GM21528 (cell line): ENCODE results near the gene AKAP12.
A peak's percentile ranks its signal among the peaks of the same experiment; 100 is the strongest.
"Not testable (repeated sequence)": the region's sequence is repeated elsewhere in the genome, so short reads cannot be mapped to it uniquely, and the experiment has no call there.

Experiments
- ATAC-seq: cut with Tn5 transposase; IDR thresholded peaks from one replicate; pipeline ENCODE4 v1.9.1; 2021; ENCODE audit warnings: mild to moderate bottlenecking, moderate library complexity; ENCODE audit not compliant: unreplicated experiment, low FRiP score

The AKAP12 gene

DNA sequence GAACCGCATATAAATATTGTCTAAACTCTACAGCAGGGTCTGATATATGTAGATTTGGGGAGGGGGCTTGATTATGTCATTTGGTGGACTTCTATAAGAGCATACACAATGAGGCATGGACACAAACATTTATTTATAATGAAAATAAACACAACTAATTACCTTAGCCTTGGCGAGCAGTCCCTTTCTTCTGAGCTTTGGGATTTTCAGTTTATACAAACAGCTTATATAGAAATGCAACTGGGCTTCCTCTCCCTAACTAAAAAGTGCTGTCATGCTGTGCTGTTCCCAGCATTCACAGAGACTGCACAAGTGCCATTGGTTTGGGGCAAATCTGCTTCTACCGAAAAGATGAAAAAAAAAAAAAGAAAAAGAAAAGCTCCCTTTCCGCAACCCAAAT lies 69.9 kb downstream of the AKAP12 start:
- no peak for ATAC-seq

DNA sequence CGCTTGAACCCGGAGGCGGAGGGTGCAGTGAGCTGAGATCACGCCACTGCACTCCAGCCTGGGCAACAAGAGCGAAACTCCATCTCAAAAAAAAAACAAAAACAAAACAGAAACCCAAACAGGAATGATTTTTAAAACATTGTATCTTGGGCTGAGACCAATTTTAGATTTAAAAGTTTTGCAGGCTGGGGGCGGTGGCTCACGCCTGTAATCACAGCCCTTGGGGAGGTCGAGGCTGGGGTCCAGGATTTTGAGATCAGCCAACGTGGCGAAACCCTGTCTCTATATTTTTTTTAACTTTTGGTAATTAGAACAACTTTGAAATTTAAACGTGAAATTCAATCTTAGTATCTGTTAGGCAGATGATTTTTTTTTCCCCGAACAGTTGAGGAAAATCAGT lies 70.5 kb downstream of the AKAP12 start:
- ATAC-seq: no peak

DNA sequence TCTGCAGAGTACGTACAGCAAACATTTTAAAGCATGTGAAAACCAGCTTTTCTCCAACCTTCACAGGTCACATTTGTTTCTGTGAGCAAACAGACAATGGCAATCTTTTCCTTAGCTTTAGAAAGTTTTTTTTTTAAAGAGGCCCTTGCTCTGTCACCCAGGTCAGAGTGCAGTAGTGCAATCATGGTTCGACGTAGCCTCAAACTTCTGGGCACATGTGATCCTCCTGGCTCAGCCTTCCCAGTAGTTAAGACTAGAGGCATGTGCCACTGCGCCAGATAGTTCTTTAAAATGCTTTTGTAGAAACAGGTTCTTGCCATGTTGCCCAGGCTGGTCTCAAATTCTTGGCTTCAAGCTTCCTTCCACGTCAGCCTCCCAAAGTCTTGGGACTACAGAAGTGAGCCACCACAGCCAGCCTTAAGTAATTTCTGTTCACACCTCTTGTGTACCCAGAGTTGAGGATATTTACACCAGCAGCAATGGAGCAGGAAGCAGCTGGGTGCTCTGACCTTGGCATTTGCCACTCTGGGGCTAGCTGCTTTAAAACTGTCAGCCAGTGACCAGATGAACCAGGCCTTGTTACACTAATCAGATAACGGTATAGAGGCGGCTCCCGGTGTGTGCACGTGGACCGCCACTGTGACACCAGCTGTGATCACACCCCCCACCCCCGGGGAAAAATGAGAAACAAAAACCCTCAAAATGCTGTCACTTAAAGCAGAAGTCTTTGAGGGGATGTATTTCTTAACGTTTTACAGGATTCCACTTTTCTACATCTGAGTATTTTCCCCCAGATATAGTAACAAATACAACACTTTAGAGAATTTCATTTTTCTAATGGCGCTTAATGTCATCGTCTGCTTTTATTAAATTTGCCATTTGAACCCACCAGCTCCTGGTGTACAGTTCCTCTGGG lies 71.3 kb downstream of the AKAP12 start:
- no peak for ATAC-seq

DNA sequence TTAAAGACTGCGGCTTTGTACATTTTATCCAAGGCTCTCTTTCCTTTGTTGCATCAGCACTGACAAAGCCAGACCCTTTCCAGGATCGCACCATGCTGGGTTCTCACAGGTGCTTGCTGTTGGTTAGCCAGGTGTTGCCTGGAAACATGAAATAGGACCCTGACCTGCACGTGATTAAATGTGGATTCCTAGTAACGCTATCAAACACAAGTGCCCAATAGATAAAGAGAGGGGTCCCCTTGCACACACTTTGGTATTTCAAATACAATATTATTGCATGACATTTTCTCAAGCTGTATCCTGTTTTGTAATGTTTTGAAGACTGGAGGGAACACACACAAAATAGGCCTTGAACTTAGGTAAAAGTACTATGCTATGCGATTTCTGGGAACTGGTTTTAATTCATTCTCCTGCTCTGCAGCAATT lies 73.3 kb downstream of the AKAP12 start:
- ATAC-seq: no peak

DNA sequence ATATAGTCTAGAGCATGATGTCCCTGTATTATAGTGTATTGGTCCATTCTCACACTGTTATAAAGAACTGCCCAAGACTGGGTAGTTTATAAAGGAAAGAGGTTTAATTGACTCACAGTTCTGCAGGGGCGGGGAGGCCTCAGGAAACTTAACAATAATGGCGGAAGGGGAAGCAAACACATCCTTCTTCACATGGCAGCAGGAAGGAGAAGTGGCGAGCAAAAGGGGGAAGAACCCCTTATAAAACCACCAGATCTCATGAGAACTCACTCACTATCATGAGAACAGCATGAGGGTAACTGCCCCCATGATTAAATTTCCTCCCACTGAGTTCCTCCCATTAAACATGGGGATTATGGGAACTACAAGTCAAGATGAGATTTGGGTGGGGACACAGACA lies 75.9 kb downstream of the AKAP12 start:
- not testable (repeated sequence) for ATAC-seq

DNA sequence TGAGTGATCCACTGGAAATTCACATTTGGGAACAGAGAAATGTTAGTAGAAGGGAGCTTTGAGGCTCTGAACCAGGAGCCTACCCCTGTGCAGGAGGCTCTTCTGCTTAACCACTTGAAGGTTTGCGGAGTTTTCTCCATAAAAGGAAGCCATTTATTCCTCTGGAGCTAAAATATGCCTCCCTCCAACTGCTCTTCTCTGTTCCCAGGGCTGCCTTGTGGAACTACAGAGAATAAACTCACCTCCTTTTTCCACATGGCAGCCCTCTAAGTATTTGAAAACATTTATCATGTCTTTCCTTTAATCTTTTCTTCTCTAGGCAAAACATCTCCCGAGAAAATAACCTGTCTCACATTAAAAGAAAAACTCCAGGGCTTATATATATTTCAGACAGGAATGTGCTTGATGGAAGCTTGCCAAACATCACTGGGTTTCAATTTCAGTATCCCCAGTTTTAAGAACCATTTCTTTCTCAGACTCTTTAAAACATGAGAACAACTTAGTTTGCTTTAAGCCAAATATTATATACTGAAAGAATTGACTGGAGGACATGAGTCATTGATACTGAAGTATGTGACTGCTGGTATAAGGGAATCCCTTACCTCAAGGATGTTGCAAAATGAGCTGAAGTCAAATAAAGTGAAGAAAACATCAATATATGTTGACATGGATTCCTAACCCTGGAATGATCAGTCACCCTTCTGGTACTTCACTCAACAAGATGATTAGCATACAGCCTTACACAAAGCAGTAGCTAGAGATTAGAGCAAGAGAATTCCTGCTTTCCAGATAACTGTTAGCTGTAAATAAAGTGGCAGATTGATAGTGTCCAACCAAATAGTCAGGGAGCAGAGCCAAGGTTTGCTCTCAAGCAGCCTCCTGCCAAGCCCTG lies 77.6 kb downstream of the AKAP12 start:
- ATAC-seq: no peak

DNA sequence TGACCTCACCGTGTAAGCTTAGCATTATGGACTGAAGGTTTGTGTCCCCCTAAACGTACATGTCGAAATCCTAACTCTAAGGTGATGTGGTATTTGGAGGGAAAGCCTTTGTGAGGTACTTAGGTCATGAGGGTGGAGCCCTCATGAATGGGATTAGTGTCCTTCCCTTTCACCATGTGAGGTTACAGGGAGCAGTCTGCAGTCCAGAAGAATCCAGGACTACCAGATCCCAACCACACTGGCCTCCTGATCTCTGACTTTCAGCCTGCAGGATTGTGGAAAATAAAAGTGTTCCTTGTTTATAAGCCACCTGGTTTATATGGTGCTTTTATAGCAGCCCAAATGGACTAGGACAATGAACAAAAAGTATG lies 78.2 kb downstream of the AKAP12 start:
- ATAC-seq: no peak

DNA sequence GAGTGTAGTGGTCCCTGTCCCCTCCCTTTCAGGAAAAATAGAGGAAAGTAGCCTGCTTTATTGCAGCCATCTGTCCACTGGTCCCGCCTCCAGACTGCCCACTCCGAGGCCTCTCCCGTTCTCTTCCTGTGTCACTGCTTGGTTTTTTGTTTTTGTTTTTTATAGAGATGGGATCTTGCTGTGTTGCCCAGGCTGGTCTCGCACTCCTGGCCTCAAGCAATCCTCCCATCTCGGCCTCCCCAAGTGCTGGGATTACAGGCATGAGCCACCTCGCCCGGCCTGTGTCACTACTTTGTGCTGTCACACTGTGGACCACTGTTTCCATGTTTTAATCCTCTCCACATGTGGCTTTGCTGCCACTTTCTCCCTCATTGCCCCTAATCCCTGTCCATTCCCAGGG lies 80.4 kb downstream of the AKAP12 start:
- no peak for ATAC-seq

DNA sequence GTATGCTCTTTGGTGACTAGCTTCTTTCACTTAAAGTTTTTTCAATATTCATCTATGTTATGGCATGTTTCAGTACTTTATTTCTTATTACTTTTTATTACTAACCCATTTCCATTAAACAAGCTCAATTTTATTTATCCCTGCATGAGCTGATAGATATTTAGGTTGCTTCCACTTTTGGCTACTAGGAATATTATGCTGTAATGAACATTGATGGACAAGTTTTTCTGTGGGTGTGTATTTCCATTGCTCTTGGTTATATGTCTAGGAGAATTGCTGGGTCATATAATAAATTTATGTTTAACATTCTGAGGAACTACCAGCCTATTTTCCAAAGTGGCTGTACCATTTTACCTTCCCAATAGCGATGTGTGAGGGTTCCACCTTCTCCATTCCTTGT lies 81.7 kb downstream of the AKAP12 start:
- ATAC-seq: no peak

DNA sequence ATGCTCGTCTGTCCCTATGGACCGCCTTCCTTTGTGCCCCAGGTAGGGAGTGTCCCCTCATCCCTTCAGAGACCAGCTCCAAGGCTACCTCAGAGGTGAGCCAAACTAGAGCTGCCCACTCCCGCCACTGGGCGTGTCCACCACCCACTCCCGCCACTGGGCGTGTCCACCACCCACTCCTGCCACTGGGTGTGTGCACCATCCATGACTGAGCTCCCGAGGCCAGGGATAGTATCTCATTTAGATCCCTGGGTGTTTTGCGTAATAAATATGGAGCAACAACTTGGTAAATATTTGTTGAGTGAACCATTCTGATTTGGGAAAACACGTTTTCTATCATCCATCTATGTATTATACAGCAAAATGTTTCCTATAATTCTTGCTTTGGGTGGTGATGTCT lies 82.8 kb downstream of the AKAP12 start:
- no peak for ATAC-seq

DNA sequence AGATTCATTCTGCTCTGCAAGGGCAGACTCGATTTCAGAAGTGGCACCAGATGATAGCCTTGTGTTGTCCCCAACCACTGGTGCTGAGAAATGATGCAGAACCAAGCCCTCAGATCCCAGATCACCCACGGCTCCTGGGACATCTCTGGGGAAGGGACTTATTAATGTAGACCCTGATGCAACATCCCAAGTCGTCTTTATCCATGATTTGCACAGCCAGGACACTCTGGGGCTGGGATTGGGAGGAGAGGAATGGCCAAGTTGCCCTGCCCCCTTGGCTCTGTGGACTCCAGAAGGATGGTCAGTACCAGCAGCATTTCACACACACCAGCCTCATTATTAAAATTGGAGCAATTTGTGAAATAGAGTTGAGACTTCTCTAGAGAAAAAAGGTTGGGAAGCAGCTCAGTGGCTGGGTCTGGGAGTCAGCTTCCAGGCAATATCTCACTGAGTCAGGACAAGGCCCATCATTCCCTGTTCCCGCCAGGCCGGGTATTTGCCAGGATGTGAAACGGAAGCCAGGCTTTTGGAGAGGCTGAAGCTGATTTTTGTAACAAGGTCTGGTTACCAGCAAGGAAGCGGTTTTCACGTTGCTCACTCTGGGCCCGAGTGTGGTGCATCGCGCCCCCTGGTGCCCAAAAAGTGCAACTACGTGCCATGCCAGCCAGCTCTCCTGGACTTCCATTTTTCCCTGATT lies 84.2 kb downstream of the AKAP12 start:
- peak; percentile 79 for ATAC-seq

DNA sequence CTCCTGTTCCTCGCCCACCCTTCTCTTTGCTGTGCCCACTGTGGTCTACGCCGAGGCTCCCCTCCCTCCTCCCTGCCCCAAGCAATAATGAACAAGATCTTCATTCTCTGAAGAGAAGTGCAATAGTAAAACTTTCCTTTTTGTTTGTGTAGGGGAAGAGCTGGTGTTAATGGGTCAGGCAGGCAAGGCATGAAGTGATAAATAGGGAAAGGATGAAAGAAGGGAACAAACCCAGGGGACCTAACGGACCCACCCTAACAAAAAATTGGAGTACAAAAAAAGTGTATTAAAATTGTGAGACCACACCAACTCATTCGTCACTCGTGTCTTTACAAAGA lies 84.7 kb downstream of the AKAP12 start:
- ATAC-seq: no peak

DNA sequence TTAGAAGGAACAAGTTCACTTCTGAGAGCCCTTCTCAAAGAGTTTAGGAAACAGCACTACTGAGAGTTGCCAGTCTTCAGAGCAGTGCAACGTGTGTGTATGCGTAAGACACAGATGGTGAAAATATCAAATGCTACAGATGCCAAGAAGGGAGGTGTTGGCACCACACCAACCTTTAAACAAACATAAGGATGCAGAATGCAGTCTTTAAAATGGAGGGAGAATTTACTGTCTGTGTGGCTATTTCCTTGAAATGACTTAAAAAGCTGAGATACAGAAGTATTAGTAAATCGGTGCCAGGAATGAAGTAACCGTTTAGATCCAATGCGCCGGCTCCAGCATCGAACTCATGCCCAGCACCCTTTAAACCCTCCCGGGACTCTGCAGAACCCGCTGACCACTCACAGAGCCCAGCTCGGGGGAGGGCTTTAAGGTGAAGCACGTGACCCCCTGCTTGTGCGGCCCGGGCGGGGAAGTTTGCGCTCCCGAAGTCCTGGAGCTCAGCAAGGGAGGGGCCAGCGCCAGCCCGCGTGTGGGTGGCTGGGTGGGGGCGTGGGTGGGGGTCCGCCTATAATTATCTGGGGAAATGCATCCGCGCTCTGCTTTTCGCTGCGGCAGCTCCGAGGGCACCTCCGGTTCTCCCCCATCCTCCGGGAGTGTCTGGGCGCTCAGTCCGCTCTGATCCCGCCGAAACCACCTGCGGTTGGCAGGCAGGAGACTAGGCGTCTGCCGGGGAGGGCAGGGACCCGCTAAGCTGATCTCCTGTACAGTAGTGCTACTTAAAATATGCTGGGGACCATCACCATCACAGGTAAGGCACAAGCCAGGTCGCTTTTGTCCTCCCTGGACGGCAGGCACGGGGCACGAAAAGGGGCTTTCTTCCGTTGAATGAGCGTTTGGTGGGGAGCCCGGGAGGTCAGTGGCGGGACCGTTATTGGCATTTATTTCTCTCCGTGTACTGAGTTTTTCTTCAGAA lies 85.6 kb downstream of the AKAP12 start:
- no peak for ATAC-seq

DNA sequence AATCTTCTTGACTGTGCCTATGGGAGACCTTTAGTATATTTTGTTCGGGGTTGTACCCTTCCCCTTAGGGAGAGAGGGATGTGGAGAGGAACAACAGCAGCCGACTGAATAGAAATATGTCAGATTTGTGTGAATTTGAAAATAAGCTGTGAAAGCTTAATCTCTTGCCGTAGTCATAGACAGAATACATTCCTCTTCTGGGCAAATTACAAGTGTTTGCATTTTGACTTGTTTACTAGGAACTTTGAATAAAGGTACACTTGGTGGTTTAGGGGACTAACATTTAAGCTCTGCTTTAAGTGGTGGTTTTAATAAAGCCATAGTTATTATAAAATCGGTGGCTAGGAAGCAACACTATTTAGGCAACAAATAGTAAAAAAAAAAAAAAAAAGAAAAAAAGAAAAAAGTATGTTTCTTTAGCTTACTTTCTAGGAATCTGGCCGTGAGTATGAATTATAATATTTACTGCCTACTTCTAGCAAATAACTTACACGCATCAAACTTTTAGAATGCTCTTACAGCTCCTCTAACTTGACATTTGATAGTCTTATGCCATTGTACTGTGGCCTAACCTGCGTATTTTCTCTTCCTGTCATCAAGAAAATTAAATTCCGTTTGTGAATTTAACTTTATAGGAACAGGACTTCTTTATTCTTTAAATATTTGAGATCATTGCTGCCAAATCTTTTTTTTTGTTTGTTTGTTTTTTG lies 86.5 kb downstream of the AKAP12 start:
- ATAC-seq: no peak

DNA sequence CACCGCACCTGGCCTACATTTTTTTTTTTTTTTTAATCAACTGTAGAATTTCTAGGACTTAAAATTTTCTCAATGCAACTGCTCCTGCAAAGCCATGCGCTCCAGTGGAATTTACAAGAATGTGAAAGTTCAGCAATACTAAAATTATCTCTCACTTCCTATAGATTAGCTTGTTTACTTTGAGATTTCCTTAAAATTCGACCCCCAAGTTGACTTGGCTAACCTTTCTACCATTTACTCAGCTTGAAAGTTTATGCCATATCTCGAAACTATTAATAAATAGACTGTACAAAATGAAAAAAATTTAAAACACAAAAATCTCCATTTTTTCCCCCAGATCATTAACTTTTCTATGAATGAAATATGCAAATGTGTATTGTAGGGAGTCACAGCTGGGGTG lies 87.3 kb downstream of the AKAP12 start:
- no peak for ATAC-seq

DNA sequence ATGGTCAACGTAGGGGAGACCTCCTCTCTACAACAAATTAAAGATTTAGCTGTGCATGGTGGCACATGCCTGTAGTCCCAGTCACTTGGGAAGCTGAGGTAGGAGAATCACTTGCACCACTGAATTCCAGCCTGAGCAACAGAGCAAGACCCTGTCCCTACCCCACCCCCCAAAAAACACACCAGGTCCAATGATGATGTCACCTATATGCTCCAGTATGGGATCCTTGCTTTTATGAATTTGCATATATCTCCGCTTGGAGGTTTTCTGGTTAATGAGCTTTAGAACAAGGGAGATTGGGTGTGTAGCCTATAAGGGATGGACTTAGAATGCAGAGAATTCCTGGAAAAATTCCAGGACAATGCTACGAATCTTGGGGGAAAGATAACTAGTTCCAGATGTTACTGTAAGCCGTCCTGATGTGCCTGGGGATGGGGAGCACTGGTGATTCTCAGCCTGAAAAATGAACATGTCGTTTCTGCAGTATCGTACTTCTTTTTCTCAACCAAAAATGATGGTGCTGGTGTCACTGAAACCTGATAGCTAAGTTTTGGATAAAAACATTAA lies 90.4 kb downstream of the AKAP12 start:
- no peak for ATAC-seq

DNA sequence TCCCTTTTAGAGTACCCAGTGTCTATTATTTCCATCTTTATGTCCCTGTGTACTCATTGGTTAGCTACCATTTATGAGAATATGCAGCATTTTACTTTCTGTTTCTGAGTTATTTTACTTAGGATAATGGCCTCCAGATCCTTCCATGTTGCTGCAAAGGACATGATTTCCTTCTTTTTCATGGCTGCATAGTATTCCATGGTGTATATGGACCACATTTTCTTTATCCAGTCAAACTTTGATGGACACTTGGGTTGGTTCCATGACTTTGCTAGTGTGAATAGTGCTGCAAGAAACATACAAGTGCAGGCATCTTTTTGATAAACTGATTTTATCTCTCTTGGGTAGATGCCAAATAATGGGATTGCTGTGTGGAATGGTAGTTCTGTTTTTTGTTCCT lies 96.2 kb downstream of the AKAP12 start:
- no peak for ATAC-seq

DNA sequence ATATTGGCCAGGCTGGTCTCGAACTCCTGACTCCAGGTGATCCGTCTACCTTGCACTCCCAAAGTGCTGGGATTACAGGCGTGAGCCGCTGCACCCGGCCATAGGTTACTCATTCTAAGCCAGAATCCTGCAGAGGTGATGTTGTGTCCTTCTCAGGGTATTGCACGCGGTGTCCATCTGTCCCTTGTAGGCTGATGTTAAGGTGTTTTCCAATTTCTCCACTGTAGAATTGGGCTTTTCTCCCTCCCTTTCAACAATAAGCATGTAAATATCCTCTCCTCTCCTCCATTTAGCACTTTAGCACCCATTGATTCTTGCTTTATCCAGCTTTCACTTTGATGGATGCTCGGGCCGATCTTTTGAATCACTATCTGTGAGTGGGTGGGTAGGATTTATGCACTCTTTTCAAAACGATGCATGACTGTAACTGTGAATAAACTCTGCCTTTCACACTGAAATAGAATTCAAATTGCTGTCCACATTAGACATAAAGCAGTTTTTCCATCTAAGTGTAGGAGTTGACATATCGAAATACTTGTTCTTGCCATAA lies 99.0 kb downstream of the AKAP12 start:
- no peak for ATAC-seq

DNA sequence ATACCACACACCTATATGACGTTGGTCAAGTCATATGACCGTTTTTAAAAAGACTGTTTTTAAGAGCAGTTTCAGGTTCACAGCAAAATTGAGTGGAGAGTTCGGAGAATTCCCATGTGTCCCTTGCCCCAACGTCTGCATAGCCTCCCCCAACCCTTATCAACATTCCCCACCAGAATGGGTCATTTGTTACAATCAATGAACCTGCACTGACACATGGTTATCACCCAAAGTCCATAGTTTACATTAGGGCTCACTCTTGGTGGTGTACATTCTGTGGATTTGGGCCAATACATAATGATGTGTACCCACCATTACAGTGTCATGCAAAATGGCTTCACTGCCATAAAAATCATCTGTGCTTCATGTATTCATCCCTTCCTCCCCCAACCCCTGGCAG lies 99.6 kb downstream of the AKAP12 start:
- ATAC-seq: no peak
